HT1080 (cell line): ENCODE measurements around the gene TSPO2. TPM values are rescaled to one million over a fixed set of nuclear protein-coding genes. Genes with fewer than 3 reads are reported as not detected.

Experiments
- DNase-seq: peaks from one replicate; pipeline ENCODE4 v3.0.0-alpha.2; 2015; ENCODE audit warnings: low read depth
- total RNA-seq: library from RNA; depleted of rRNA; stranded (reverse); fragments of >200 nt; shearing (Covaris generic); gene quantifications from 2 replicates; pipeline ENCODE4 v1.2.3, GENCODE V29; 2014

Gene TSPO2
- total RNA-seq, 1 experiment from 2014 or later = 0.34 TPM

GRCh38 chr6:41027241-41027640, 15.0 kb upstream of the TSPO2 start:
- DNase-seq = no peak

GRCh38 chr6:41027799-41028560, 14.3 kb upstream of the TSPO2 start:
- DNase-seq = peak; percentile 87

DNA sequence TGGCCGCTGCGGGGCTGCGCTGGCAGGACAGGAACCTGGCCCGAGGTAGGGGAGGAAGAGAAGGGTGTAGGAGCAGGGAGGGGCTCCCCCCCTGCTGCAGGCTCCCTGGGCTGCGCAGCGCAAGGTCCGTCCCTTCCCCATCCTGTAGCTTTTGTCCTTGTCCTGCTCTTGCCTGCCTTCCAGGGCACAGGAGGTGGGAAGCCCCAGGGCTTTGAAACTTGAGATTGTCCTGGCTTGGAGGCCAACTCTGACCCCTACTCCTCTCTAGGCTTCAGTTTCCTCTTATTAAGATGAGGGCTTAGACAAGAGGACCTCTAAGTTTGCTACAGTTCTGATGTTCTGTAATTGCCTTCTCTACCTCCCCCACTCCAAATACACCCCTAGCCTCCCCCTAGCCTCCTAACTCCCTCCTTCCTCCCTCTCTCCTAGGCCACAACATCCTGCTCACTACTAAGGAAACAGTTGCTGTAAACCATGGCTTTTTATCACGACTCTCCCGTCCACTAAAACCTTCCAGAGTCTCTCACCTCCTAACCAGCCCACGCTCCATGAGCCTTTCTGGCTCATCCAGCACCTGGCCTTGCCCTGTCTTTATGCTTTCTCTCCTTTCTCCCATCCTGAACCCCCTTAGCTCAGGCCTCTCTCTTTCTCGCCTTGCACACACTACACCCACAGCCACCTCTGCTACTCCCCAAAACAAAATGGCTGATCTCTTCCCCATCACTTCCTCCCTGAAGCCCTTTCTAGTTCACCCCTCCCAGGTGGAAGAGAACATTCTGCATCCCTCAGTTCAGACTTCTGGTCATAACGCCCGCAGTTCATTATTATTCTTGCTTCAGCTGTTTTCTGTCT, 13.5 kb upstream of the TSPO2 start:
- no peak for DNase-seq

DNA sequence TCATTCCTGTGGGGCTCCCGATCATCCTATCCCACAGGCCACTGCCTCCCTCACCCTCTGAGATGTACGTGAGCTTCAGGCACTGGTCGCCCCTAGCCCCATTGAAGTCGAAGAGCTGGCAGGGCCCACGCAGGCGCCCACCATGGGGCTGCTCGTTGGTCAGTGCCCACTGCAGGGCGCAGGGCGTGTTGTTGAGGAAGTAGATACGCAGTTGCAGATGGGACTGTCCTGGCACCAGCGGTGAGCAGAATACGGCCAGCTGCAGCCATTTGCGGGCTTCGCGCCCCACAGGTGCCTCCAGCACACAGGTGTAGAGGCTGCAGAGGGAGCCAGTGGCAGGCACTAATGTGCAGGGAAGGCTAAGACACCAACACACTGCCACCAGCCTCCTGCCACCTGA, 9.4 kb upstream of the TSPO2 start:
- DNase-seq = no peak

DNA sequence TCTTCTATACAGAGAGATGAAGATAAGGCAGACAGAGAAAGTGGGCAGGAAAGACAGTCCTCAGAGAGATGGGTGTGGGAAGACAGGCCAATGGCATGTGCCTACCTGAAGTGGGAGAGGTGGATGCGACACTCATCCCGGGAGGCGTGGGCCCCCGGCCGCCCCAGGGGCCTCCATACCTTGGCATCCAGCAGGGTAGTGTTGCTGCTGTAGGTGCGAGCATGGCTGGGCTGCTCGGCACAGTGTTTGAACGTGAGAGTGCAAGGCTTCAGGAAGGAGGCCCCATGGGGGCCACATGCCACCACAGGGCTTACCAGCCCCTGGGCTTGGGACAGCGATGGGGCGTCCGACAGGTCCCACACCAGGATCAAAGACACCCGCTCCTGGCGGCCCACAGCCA, 8.5 kb upstream of the TSPO2 start:
- no peak for DNase-seq

DNA sequence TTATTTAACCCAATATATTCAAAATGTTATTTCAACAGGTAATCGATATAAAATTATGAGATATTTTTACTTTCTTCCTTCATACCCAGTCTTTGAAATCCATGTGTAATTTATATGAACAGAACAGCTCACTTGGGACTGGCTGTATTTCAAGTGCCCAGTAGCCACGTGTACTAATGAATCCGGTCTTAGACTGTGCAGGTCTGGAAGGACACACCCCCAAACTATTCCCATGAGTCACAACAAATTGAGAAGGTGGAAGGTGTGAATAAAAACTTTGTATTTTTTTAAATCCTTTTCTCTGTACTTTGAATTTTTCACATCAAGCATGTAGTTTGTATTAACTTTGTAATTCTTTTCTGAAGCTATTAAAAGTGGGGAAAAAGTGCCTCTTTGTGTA, 6.1 kb upstream of the TSPO2 start:
- peak; percentile 27 for DNase-seq

DNA sequence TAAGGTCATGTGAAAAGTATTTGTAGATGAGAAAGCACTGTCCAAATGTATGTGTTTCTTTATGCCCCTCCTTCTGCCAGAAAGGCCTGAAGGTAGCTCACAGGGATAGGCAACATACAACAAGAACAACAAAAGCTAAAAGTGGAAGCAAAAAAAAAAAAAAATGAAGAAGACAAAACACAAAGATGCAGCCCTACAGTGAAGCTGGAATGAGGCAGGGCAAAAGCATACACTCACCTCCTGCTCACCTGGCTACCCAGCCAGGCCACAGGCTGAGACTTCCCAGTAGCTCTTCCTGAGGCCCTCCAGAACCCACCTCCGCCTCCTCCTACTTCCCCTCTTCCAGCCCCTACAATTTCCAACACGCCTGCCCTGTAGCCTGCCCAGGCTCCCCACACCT, 5.7 kb upstream of the TSPO2 start:
- DNase-seq = peak; percentile 29

DNA sequence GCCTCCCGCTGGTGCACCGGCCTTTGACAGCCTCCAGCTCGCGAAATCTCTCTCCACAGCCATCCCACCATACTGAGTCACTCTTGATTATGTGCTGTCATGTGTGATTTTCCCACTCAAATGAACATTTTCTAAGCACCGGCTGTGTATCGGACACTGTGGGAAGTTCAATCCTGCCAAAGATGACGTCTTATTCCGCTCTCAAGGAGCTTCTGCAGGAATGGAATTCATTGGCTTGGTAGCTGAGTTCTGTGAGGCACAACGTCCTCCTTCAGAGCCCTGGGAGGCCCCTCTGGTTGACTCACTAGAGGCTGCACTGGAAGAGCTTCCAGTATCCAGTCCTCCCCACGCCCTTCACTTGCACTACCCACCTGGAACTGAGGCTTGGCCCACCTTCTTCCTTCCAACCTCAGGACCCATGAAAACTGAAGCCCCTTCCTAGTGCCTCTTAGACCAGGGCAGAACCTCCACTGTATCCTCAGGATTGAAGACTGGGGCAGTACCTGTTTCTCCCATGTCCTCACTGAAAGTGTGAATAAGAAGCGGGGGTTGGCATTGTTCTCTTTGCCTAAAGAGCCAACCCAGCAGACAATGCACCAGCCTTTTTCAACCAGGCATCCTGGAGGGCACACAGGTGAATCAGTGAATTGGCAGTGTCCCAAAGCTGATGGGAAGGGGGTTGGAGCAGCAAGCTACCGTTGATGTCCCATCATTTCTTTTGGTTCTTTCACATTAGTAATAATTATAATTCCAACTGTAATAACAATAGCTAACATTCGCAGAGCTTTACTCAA, 5.0 kb upstream of the TSPO2 start:
- no peak for DNase-seq

- DNase-seq = no peak
Observed at GRCh38 chr6:41038205-41038604, 4.1 kb upstream of the TSPO2 start.

GRCh38 chr6:41039060-41039998, 2.9 kb upstream of the TSPO2 start, which contains the start of gene UNC5CL:
Gene UNC5CL (minus strand): TSS chr6:41039221. CDS start chr6:41035074, 4,147 bp downstream.
- peak; percentile 39 for DNase-seq

DNA sequence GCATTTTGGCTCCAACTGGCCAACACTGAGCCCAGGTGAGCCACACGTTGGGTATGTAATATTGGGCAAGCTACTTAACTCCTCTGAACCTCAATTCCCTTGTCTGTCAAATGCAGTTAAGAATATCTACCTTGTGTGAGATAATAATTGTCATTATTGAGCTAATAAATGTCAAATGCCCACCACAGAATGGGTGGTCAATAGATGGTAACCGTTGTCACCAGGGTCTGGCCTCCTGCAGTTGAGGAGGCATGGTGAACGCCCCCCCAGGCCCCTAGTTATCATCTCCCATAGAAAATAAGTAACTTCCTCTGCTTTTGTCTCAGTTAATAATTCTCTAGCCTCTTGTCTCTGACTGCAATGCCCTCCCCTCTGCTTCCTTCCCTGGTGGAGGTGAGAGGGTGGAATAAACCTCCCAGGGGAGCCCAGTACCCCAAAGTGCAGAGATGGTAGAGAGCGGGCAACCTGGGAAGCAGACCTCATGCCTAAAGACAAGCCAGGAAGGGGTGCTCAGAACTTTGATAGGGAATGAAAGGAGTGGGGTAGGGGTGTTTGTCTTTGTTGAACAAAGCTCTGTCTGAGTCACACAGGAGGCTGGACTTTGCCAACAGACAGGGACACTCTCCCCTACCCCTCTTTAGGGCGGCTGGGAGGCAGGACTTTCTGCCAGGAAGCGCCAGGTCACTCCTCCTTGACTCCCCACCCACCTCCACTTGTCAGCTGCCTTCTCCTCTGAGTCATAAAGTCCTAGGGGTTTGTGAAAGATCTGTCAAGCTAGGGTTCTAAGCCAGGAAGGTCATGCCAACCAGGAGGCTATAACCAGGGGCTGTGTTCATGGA, 1.9 kb upstream of the TSPO2 start:
- peak; percentile 92 for DNase-seq

DNA sequence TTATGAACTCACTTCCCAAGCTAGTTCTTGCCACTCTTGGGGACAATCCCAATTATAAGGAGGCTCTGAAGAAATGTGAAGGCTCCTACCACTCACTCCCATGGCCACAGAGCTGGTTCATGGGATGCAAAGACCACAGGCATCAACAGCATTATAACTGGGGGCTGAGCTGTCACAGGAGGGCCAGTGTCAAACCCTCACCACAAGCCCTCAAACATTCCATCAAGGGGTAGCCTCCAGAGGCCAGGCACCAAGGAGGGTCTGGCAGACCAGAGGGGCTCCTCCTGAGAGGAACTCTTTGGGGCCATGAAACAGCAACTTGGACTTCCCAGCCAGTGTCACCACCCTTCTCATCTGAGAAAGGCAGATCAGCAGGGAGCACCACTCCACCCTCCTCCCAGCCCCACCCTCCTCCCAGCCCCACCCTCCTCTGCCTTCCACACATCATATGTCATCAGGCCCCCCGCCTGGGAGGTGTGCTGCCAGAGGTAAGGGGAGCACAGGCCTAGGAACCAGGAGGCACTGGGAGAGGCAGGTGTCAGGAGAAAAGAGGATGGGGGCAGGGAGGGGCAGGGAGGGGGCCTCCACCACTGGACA, 1.2 kb upstream of the TSPO2 start:
- DNase-seq = no peak

- no peak for DNase-seq
Observed at GRCh38 chr6:41043151-41043550, 884 bp downstream of the TSPO2 start.

DNA sequence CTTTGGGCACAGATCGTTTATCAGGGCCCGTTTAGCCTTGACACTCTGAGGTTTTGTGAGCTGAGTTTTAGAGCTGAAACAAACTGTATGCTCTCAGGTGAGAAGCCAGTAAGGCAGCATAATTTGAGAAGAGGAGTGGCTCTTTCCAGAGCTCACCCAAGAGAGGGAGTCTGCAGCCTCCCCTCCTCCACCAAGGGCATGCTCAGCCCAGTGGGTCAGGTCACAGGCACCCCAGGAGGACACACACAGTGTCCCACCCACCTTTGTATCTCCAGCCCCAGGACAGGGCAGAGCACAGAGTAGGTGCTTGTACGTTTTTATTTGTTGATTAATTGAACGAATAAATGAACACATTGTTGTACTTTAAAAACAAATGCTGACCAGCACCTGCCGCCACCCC, 3.4 kb downstream of the TSPO2 start:
- DNase-seq = no peak

DNA sequence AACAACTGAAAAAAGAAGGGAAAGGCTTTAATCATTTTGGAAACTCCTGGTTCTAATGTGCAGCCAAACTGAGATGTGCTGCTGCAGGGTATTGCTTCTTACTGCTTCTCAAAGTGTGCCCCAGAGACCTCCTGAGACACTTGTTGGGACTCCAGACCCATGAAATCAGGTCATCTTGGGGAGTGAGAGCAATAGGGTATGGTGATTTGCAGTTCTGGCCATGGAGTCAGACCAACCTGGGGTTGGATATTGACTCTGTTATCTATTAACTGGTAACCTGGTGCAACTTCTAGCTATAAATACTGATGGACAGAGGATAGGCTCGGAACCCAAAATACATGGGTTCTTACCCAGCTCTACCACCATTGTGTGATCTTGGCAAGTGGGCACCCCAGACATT, 3.8 kb downstream of the TSPO2 start:
- no peak for DNase-seq

- DNase-seq = no peak
Observed at GRCh38 chr6:41047306-41047705, 5.0 kb downstream of the TSPO2 start.

GRCh38 chr6:41047745-41048732, 5.8 kb downstream of the TSPO2 start:
- no peak for DNase-seq

GRCh38 chr6:41049521-41049920, 7.3 kb downstream of the TSPO2 start:
- no peak for DNase-seq
